Urinary bladder (tissue), 4 donors: ENCODE measurements around the gene ARHGAP12. TPM values are rescaled to one million over a fixed set of nuclear protein-coding genes. Genes with fewer than 3 reads are reported as not detected.

Experiments
- DNase-seq: peaks from one replicate; pipeline ENCODE4 v3.0.0-alpha.2; 2015; ENCODE audit errors: extremely low spot score
- H3K27ac ChIP-seq: one replicate; pipeline ENCODE4 v1.5.1; 2013; ENCODE audit warnings: low read depth, mild to moderate bottlenecking, moderate library complexity
- H3K36me3 ChIP-seq: one replicate; pipeline ENCODE4 v1.6.1; 2013; ENCODE audit warnings: mild to moderate bottlenecking, moderate library complexity; ENCODE audit not compliant: insufficient read depth
- H3K4me1 ChIP-seq: one replicate; pipeline ENCODE4 v1.6.1; 2013; ENCODE audit warnings: mild to moderate bottlenecking, moderate library complexity; ENCODE audit not compliant: insufficient read depth
- H3K4me3 ChIP-seq: one replicate; pipeline ENCODE4 v1.5.1; 2013; ENCODE audit warnings: low read depth, low read length
- WGBS: extraction: QIAGEN DNeasy Blood & Tissue Kit; methylation state at CpG from one replicate; pipeline ENCODE4 v1.1.7; 2013; 5-methylcytosine and 5-hydroxymethylcytosine counted together
- polyA plus RNA-seq: library from polyadenylated mRNA; stranded (reverse); fragments of 200-250 nt; gene quantifications from one replicate; pipeline ENCODE4 v1.2.3, GENCODE V29; 2013
- small RNA-seq: library from RNA; depleted of rRNA; stranded (forward); fragments of <200 nt; gene quantifications from one replicate; pipeline ENCODE3, GENCODE V24; 2014
- total RNA-seq: library from RNA; depleted of rRNA; stranded (reverse); fragments of >200 nt; gene quantifications from one replicate; pipeline ENCODE4 v1.2.3, GENCODE V29; 2014
- donor health status: healthy with polysubstance abuse.
- donor health status: healthy.

The ARHGAP12 gene
- total and polyA plus RNA-seq, 2 donors = 12.8 to 92.4 TPM

- DNase-seq = no peak
- 91% methylated on average over 3 of the region's 3 CpGs for WGBS
- no peak overlapping the region for H3K4me3 ChIP-seq
Observed at GRCh38 chr10:31761156-31761555, 167.5 kb downstream of the ARHGAP12 start.

GRCh38 chr10:31760674-31761081 lies 168.0 kb downstream of the ARHGAP12 start:
- 31% methylated on average over 8 of the region's 8 CpGs for WGBS
- H3K36me3 ChIP-seq = no peaks in the 10 kb centered on the region
- DNase-seq = no peak

More at GRCh38 chr10:31761156-31761555, 167.5 kb downstream of the ARHGAP12 start:
- Histone ChIP-seq H3K36me3 (no peaks in the 10 kb centered on the region), H3K4me1 (no peaks in the 10 kb centered on the region), H3K27ac (no peak overlapping the region)

GRCh38 chr10:31759799-31760626 lies 168.6 kb downstream of the ARHGAP12 start:
- Histone ChIP-seq H3K4me3 (peak overlapping the region; percentile 78), H3K27ac (peak overlapping the region; percentile 96), H3K4me1 (no peaks in the 10 kb centered on the region), H3K36me3 (no peaks in the 10 kb centered on the region)
- under 1% methylated on average over 63 of the region's 63 CpGs for WGBS
- peak; percentile 97 for DNase-seq

More at GRCh38 chr10:31760674-31761081, 168.0 kb downstream of the ARHGAP12 start:
- Histone ChIP-seq H3K27ac (peak overlapping the region; percentile 96), H3K4me1 (no peaks in the 10 kb centered on the region), H3K4me3 (peak overlapping the region; percentile 21)

DNA sequence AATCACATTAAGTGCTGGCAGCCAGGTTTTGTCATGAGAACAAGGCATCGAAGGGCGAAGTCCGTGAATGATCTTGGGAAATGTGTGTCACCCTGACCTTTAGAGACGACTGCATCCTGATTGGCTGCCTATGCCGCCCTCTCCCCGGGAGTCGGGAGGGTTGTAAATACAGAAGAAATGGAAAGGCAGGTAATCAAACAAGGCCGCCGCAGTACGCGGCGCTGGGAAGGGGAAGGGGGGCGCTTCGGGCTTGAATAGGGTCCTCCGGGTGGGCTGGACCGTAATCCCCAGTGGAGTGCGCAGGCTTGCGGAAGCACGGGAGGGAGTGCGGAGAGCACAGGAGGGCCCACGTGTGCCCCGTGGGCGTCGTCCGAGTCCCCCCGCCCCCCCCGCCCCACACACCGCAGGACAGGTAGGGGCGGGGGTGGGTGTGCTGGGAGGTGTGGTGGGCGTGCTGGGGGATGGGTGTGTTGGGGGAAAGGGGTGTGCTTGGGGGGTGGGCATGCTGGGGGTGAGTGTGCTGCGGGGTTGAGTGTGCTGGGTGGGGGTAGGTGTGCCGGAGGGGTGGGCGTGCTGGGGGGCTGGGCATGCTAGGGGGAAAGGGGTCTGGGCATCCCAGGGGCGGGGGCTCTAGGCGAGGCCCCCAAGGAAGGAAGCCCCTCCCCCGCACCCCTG lies 169.4 kb downstream of the ARHGAP12 start:
- no peak for DNase-seq
- H3K4me1 ChIP-seq = no peaks in the 10 kb centered on the region
- WGBS = 1% methylated on average over 36 of the region's 36 CpGs
- H3K36me3 ChIP-seq = no peaks in the 10 kb centered on the region
- H3K27ac ChIP-seq = peak overlapping the region; percentile 86
- peak overlapping the region; percentile 78 for H3K4me3 ChIP-seq

GRCh38 chr10:31758495-31758894 lies 170.1 kb downstream of the ARHGAP12 start:
- 83% methylated on average over 5 of the region's 5 CpGs for WGBS
- H3K4me3 ChIP-seq = no peak overlapping the region
- no peak for DNase-seq

GRCh38 chr10:31757831-31758230 lies 170.8 kb downstream of the ARHGAP12 start:
- H3K4me1 ChIP-seq = no peaks in the 10 kb centered on the region
- H3K36me3 ChIP-seq = no peaks in the 10 kb centered on the region
- no peak for DNase-seq
- H3K4me3 ChIP-seq = no peak overlapping the region
- WGBS = 55% methylated on average over 7 of the region's 7 CpGs
- no peak overlapping the region for H3K27ac ChIP-seq

More at GRCh38 chr10:31758495-31758894, 170.1 kb downstream of the ARHGAP12 start:
- Histone ChIP-seq H3K36me3 (no peaks in the 10 kb centered on the region), H3K27ac (no peak overlapping the region), H3K4me1 (no peaks in the 10 kb centered on the region)

GRCh38 chr10:31757386-31757791 lies 171.2 kb downstream of the ARHGAP12 start:
- 31% methylated on average over 9 of the region's 9 CpGs for WGBS
- DNase-seq = no peak
- H3K4me1 ChIP-seq = no peaks in the 10 kb centered on the region
- no peak overlapping the region for H3K4me3 ChIP-seq
- H3K36me3 ChIP-seq = no peaks in the 10 kb centered on the region
- no peak overlapping the region for H3K27ac ChIP-seq

- H3K27ac ChIP-seq = no peak overlapping the region
- no peaks in the 10 kb centered on the region for H3K4me1 ChIP-seq
- 67% methylated on average over 11 of the region's 11 CpGs for WGBS
- no peak for DNase-seq
- no peak overlapping the region for H3K4me3 ChIP-seq
- H3K36me3 ChIP-seq = no peaks in the 10 kb centered on the region
Observed at GRCh38 chr10:31756729-31757110, 171.9 kb downstream of the ARHGAP12 start.

DNA sequence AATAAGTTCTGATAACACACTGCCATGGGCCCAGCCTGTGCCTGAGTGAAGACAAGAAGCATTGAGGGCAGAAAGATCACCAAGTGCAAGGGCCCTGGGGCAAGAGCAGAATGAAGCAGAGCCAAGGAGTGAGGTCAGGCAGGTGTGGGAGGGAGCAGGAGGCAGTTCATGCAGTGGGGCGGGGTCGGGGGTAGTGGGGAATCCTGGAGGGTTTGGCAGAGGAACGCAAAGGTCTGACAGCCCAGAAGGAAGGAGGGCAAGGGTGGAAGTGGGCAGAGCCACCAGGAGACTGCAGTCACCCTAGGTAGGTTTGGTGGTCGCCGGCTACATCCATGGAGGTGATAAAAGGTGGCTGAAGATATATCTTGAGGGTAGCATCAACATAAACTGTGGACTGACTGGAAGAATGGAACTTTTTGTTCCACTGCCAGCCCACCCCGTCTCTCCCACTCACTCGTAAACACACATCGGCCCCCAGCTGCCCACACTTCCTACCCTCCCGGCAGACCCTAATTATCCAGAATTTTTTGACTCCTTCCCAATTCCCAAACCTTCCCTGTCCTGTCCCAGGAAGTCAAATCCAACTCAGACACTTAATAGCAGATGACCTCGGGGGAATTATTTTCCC lies 172.4 kb downstream of the ARHGAP12 start:
- no peaks in the 10 kb centered on the region for H3K4me1 ChIP-seq
- no peaks in the 10 kb centered on the region for H3K36me3 ChIP-seq
- H3K27ac ChIP-seq = no peak overlapping the region
- no peak overlapping the region for H3K4me3 ChIP-seq
- WGBS = 80% methylated on average over 10 of the region's 10 CpGs
- no peak for DNase-seq

Small RNA genes within 50 kb of the gene (small RNA-seq; reads per million reads assigned to genes)
- not detected for gene RF00019

Other genes with a start within 250 kb of the ARHGAP12 start
- 189 TPM for gene KIF5B, start 127.6 kb upstream of the ARHGAP12 start, total RNA-seq
- 92.6 TPM for gene KIF5B, start 127.6 kb upstream of the ARHGAP12 start, polyA plus RNA-seq